ENCODE data around the gene KMT2C. TPM values are rescaled to one million over a fixed set of nuclear protein-coding genes. Genes with fewer than 3 reads are reported as not detected.
"Not testable (repeated sequence)": the region's sequence is repeated elsewhere in the genome, so short reads cannot be mapped to it uniquely, and the experiment has no call there.

KMT2C gene
- total RNA-seq, 4 donors from 2014 or later, result 77.4 to 174 (median 114) TPM

DNA sequence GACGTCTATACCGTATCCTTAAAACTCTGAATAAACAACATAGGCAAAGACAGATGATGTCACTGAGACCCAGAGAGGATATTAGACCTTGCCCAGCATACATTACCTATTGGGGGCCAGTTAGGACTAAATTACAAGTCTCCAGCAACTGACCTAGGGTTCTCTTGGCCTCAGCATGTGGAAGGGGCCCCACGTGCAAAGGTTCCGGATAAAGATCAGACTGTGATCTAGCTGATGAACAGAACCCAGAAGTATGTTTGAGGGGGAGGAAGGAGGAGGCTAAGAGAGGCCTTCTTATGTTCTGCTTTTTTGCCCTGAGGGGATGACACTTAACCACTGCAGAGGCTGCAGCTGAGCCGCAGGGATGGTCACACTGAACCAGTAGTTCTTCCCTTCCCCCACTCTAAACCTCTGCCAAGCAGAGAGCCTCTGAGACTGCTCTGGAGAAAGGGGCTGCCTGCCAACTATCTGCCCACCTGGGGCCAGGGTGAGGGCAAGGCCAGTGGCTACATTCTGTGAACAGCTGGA lies 24.0 kb upstream of the KMT2C start:
- Histone ChIP-seq H3K36me3 (no peaks in the 10 kb centered on the region), H3K27me3 (no peaks in the 10 kb centered on the region), H3K9me3 (no peaks in the 10 kb centered on the region), H3K4me3 (replicated peaks in 1 of 3) (no peak overlapping the region), H3K4me1 (peaks cover 9 to 24% of the 10 kb centered on the region in 2 donors), H3K27ac (peak overlapping the region; percentile 31 to 64 (median 49))
- peak; percentile 88 for DNase-seq
- 46 to 61% methylated on average over 5 of the region's 5 CpGs for WGBS, 2 donors
- intact Hi-C loops (cut with DNase I), result loop anchor here (10.0 kb wide), 1 partner anchor 115 kb away; no protein-coding TSS in a partner anchor
- TF ChIP-seq CTCF (IDR thresholded peaks at IDR 0.05), result no peak
- TF ChIP-seq POLR2A (IDR thresholded peaks at IDR 0.05), result no peak

DNA sequence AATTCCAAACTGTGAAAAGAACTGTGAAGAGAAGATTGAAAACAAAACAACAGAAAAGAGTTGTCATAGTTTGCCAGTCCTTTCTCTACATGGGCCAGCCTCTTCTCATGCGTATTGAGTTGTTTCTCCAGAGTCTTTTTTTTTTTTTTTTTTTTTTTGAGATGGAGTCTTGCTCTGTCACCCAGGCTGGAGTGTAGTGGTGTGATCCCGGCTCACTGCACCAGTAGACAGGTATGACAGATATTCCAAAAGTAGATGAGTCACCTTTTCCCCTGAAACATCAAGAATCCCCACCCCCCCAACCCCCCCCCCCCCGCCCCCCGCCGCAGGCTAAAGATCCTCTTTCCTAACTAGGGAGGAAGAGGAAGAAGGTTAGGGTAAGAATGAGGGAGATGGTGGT lies 15.6 kb upstream of the KMT2C start:
- intact Hi-C loops (cut with DNase I), result no loop called here
- 23 to 25% methylated on average over 5 of the region's 5 CpGs for WGBS, 2 donors
- no peaks in the 10 kb centered on the region for H3K36me3 ChIP-seq

DNA sequence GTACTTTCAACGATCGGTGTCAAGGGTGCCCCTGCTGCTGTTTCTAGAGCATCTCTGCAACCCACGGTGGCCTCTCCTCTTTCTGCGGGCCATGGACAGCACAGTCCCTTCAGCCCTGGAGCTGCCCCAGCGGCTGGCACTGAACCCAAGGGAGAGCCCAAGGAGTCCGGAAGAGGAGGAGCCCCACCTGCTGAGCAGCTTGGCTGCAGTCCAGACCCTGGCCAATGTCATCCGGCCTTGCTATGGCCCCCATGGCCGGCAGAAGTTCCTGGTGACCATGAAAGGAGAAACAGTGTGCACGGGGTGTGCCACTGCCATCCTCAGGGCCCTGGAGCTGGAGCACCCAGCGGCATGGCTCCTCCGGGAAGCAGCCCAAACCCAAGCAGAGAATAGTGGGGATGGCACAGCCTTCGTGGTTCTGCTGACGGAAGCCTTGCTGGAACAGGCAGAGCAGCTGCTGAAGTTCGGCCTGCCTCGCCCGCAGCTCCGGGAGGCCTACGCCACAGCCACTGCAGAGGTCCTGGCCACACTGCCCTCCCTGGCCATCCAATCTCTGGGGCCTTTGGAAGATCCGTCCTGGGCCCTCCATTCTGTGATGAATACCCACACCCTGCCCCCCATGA lies 9.7 kb upstream of the KMT2C start:
- H3K27ac ChIP-seq; H3K4me3 ChIP-seq (replicated peaks in 1 of 3); H3K4me1 ChIP-seq; H3K9me3 ChIP-seq; intact Hi-C loops (cut with DNase I); H3K27me3 ChIP-seq; H3K36me3 ChIP-seq: not testable (repeated sequence)
- peak; percentile 32 to 51 for DNase-seq
- 64 to 80% methylated on average over 1 to 12 of the region's 19 CpGs for WGBS, 2 donors

More for the DNA sequence above, 15.6 kb upstream of the KMT2C start:
- Histone ChIP-seq H3K27ac (peak overlapping the region; percentile 66 to 71 (median 71)), H3K4me3 (replicated peaks in 1 of 3) (no peak overlapping the region), H3K9me3 (no peaks in the 10 kb centered on the region), H3K27me3 (no peaks in the 10 kb centered on the region), H3K4me1 (peaks cover 4 to 10% of the 10 kb centered on the region in 2 donors)
- TF ChIP-seq CTCF (IDR thresholded peaks at IDR 0.05), result no peak
- TF ChIP-seq POLR2A (IDR thresholded peaks at IDR 0.05), result no peak
- DNase-seq, result peak; percentile 78 to 80

GRCh38 chr7:152443586-152443985 lies 7.8 kb upstream of the KMT2C start:
- no peak for DNase-seq
- intact Hi-C loops (cut with DNase I), result no loop called here
- no peak overlapping the region for H3K27ac ChIP-seq

GRCh38 chr7:152442330-152442835 lies 6.6 kb upstream of the KMT2C start:
- H3K27ac ChIP-seq, result no peak overlapping the region
- peaks cover 0 to 5% of the 10 kb centered on the region in 2 donors for H3K4me1 ChIP-seq
- 95 to 98% methylated on average over 7 of the region's 7 CpGs for WGBS, 2 donors
- H3K9me3 ChIP-seq, result no peaks in the 10 kb centered on the region
- no peaks in the 10 kb centered on the region for H3K27me3 ChIP-seq
- H3K36me3 ChIP-seq, result no peaks in the 10 kb centered on the region
- TF ChIP-seq CTCF (IDR thresholded peaks at IDR 0.05) (no peak), POLR2A (IDR thresholded peaks at IDR 0.05) (no peak)
- intact Hi-C loops (cut with DNase I), result no loop called here
- H3K4me3 ChIP-seq (replicated peaks in 1 of 3), result no peak overlapping the region
- no peak for DNase-seq

More at GRCh38 chr7:152443586-152443985, 7.8 kb upstream of the KMT2C start:
- Histone ChIP-seq H3K36me3 (no peaks in the 10 kb centered on the region), H3K4me3 (replicated peaks in 1 of 3) (no peak overlapping the region), H3K9me3 (no peaks in the 10 kb centered on the region), H3K4me1 (peaks cover 0 to 5% of the 10 kb centered on the region in 2 donors), H3K27me3 (no peaks in the 10 kb centered on the region)
- TF ChIP-seq POLR2A (IDR thresholded peaks at IDR 0.05) (no peak), CTCF (IDR thresholded peaks at IDR 0.05) (no peak)
- WGBS, 2 donors, result 76 to 90% methylated on average over 6 of the region's 6 CpGs

DNA sequence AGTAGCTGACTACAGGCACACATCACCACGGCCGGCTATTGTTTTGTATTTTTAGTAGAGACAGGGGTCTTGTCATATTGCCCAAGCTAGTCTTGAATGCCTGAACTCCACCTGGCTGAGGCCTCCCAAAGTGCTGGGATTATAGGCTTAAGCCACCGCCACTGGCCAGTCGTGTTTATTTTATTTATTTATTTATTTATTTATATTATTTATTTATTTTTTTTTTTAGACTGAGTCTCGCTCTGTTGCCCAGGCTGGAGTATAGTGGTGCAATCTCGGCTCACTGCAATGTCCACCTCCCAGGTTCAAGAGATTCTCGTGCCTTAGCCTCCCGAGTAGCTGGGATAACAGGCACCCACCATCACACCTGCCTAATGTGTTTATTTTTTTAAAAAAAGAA lies 6.0 kb upstream of the KMT2C start:
- H3K27ac ChIP-seq; intact Hi-C loops (cut with DNase I); DNase-seq; H3K36me3 ChIP-seq; H3K9me3 ChIP-seq; H3K4me3 ChIP-seq (replicated peaks in 1 of 3); H3K4me1 ChIP-seq; H3K27me3 ChIP-seq: not testable (repeated sequence)
- 80 to 85% methylated on average over 8 of the region's 8 CpGs for WGBS, 2 donors

DNA sequence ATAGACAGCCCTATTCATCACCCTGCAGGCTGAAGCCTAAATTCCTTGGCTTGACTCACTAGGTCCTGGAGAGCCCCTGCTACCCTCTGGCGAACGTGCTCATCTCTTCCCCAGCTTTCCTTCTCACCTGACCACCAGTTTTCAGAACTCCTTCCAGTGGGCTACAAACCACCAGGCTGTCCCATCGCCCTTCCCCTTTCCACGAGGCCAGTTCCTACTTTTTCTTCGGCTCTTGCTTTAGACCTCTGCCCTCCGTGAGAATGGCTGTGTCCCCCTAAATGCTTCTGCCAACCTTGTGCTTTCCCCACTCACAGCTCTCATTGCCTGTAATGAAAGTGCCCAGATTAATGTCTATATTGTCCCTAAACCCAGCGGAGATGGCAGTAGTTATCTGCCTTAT lies 5.4 kb upstream of the KMT2C start:
- H3K9me3 ChIP-seq; H3K27me3 ChIP-seq; DNase-seq; H3K4me3 ChIP-seq (replicated peaks in 1 of 3); intact Hi-C loops (cut with DNase I); H3K36me3 ChIP-seq; H3K27ac ChIP-seq; H3K4me1 ChIP-seq: not testable (repeated sequence)
- 80 to 85% methylated on average over 7 of the region's 7 CpGs for WGBS, 2 donors

DNA sequence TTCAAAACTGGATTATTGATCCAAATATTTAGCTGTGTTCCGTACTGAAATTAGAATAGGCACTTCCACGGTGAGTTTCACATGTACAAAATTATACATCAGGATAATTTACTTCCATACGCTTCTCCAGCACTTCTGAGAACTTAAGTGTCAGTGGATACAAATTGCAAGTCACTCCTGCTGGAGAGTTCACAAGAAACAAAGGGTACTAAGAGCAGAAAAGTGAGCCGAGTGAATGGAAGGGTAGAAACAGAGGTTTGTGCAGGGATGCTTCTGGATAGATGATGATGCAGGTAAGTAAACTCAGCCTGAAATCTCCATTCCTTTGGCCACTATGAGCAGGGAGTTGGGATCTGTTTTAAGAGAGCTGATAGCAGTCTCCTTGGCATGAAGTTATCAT lies 2.2 kb upstream of the KMT2C start:
- H3K9me3 ChIP-seq; H3K4me3 ChIP-seq (replicated peaks in 1 of 3); intact Hi-C loops (cut with DNase I); H3K27ac ChIP-seq; DNase-seq; H3K27me3 ChIP-seq; H3K36me3 ChIP-seq: not testable (repeated sequence)
- H3K4me1 ChIP-seq, result peaks cover 4 to 11% of the 10 kb centered on the region in 2 donors
- 79 to 85% methylated on average over 4 of the region's 4 CpGs for WGBS, 2 donors

Data from thyroid gland (tissue), 4 donors.